Coronary artery (tissue), 2 donors: ENCODE results near the gene IL2RA.
A peak's percentile ranks its signal among the peaks of the same experiment; 100 is the strongest.
"Not testable (repeated sequence)": the region's sequence is repeated elsewhere in the genome, so short reads cannot be mapped to it uniquely, and the experiment has no call there.

Experiments
- DNase-seq: peaks from one replicate; pipeline ENCODE4 v3.0.0-alpha.2; 2017; ENCODE audit warnings: low spot score
- H3K27ac ChIP-seq, 2 donors: fragments of 200-600 bp; sonication (generic); one replicate each; pipeline ENCODE4 v1.5.1; 2016 to 2019
- H3K4me3 ChIP-seq: fragments of 200-600 bp; sonication (generic); 2 replicates; pipeline ENCODE4 v1.5.1; 2016; ENCODE audit warnings: mild to moderate bottlenecking, moderate library complexity
- CTCF ChIP-seq: fragments of 200-600 bp; sonication (generic); IDR thresholded peaks from one replicate; pipeline ENCODE4 v1.5.1; 2019; ENCODE audit warnings: antibody characterized with exemption

IL2RA gene

GRCh38 chr10:6062101-6062771 lies at the start of gene IL2RA:
IL2RA (minus strand) TSS chr10:6062367; CDS start chr10:6062151, 216 bp downstream.
- no peak for TF ChIP-seq CTCF
- DNase-seq = peak; percentile 72
- Histone ChIP-seq H3K4me3 (no peak within 1 kb of the TSS), H3K27ac (no peak within 1 kb of the TSS)

- H3K4me3 ChIP-seq = no peak overlapping the region
- DNase-seq = no peak
- no peak overlapping the region for H3K27ac ChIP-seq
- TF ChIP-seq CTCF = no peak
These were observed 48.0 kb upstream of the IL2RA start for GRCh38 chr10:6110136-6110535.

- DNase-seq = no peak
- Histone ChIP-seq H3K4me3 (no peak overlapping the region), H3K27ac (no peak overlapping the region)
- TF ChIP-seq CTCF = no peak
These were observed 47.2 kb upstream of the IL2RA start for GRCh38 chr10:6109444-6109775.

GRCh38 chr10:6108631-6109443 lies 46.7 kb upstream of the IL2RA start:
- Histone ChIP-seq H3K4me3 (no peak overlapping the region), H3K27ac (no peak overlapping the region)
- no peak for DNase-seq
- peak; percentile 67 for TF ChIP-seq CTCF

- no peak for DNase-seq
- no peak overlapping the region for H3K27ac ChIP-seq
- no peak for TF ChIP-seq CTCF
- H3K4me3 ChIP-seq = no peak overlapping the region
These were observed 45.9 kb upstream of the IL2RA start for GRCh38 chr10:6108072-6108471.

GRCh38 chr10:6107616-6108015 lies 45.4 kb upstream of the IL2RA start:
- H3K4me3 ChIP-seq, H3K27ac ChIP-seq, DNase-seq: not testable (repeated sequence)

GRCh38 chr10:6103591-6103990 lies 41.4 kb upstream of the IL2RA start:
- H3K27ac ChIP-seq = no peak overlapping the region
- no peak for DNase-seq
- H3K4me3 ChIP-seq = no peak overlapping the region
- TF ChIP-seq CTCF = no peak
